Lung (tissue), 12 donors: ENCODE measurements around the gene GJB2. TPM values are rescaled to one million over a fixed set of nuclear protein-coding genes. Genes with fewer than 3 reads are reported as not detected.

Experiments used
- ATAC-seq: fragments of 200-7000 bp; cut with Tn5 transposase; one replicate; pipeline ENCODE4 v1.9.1; 2020; ENCODE audit warnings: moderate number of reproducible peaks; ENCODE audit not compliant: insufficient read depth, low FRiP score
- DNase-seq, 3 donors: peaks; one replicate each; pipeline ENCODE4 v3.0.0-alpha.2; 2013 to 2017
- H3K27ac ChIP-seq, 2 donors: one replicate each; pipeline ENCODE4 v1.5.1; 2013; ENCODE audit warnings: mild to moderate bottlenecking in 2 of 2, moderate library complexity in 2 of 2, control low read depth in 1 of 2, inconsistent platforms in 1 of 2, low read depth in 1 of 2, low read length in 1 of 2
- H3K27me3 ChIP-seq, 3 donors: one replicate each; pipeline ENCODE4 v1.5.1; 2013; ENCODE audit warnings: low read length in 2 of 3; ENCODE audit not compliant: control insufficient read depth in 3 of 3, insufficient read depth in 3 of 3
- H3K36me3 ChIP-seq, 4 donors: one replicate each; pipeline ENCODE4 v1.5.1; 2013; ENCODE audit warnings: low read length in 4 of 4, mild to moderate bottlenecking in 1 of 4, moderate library complexity in 1 of 4; ENCODE audit not compliant: control insufficient read depth in 4 of 4, insufficient read depth in 4 of 4
- H3K4me1 ChIP-seq, 5 donors: one replicate each; pipeline ENCODE4 v1.5.1; 2013; ENCODE audit warnings: low read length in 5 of 5, mild to moderate bottlenecking in 2 of 5, moderate library complexity in 1 of 5; ENCODE audit not compliant: control insufficient read depth in 5 of 5, insufficient read depth in 5 of 5
- H3K4me3 ChIP-seq: one replicate; pipeline ENCODE4 v1.5.1; 2013; ENCODE audit warnings: mild to moderate bottlenecking, control low read depth, moderate library complexity
- H3K9ac ChIP-seq, 2 donors: one replicate each; pipeline ENCODE4 v1.5.1; 2013; ENCODE audit warnings: low read length in 2 of 2, control low read depth in 1 of 2; ENCODE audit not compliant: insufficient read depth in 1 of 2
- H3K9me3 ChIP-seq, 4 donors: one replicate each; pipeline ENCODE4 v1.5.1; 2013; ENCODE audit warnings: low read length in 3 of 4, mild to moderate bottlenecking in 1 of 4, moderate library complexity in 1 of 4; ENCODE audit not compliant: control insufficient read depth in 4 of 4, insufficient read depth in 3 of 4
- CTCF ChIP-seq: IDR thresholded peaks from 2 replicates; pipeline ENCODE4 v1.5.1; 2012; ENCODE audit warnings: mild to moderate bottlenecking; ENCODE audit errors: control extremely low read depth, extremely low read depth
- WGBS, 2 donors: extraction: QIAGEN DNeasy Blood & Tissue Kit; methylation state at CpG; one replicate each; pipeline ENCODE4 v1.1.7; 2013; 5-methylcytosine and 5-hydroxymethylcytosine counted together
- polyA plus RNA-seq, 2 donors: library from polyadenylated mRNA; stranded (reverse); fragments of 200-250 nt; gene quantifications; one replicate each; pipeline ENCODE4 v1.2.1, GENCODE V29; 2013
- total RNA-seq, 2 donors: library from RNA; depleted of rRNA in 1 of 2; stranded (reverse); fragments of >200 nt in 1 of 2; gene quantifications; one replicate each; pipeline ENCODE4 v1.2.1, GENCODE V29; 2014 to 2021
- donor health status: control.
- donor health status: control.
- donor health status: Bipolar disorder and iron deficiency.
- donor health status: healthy.
- donor health status: DM: yes; HTN: yes; CAD: no.

Gene GJB2
- total and polyA plus RNA-seq, 4 donors = 0.71 to 7.2 (median 1.5) TPM

DNA sequence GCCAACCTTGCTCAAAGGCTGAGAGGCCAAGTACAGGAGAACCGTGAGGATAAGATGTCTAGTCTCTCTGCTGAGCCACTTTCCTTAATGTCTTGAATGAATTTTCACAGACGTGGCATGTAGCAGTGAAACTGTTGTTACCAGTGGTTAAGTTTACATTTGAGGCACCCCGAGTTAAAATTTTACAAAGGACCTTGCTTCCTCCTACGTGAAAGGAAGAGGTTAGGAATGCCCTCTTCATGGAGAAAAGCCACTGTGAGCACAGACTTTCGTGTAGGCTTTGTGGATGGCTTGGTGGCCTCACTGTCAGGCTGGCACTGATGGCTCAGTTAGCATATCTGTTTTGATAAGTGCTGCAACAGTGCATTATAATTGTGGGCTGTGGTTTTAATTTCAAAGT is 2.7 kb downstream of the GJB2 start:
- no peaks in the 10 kb centered on the region for H3K36me3 ChIP-seq
- H3K27ac ChIP-seq = no peak overlapping the region
- DNase-seq (no peak), ATAC-seq (no peak)
- H3K4me1 ChIP-seq = peaks cover 0 to 16% (median 12%) of the 10 kb centered on the region in 5 donors
- WGBS, 2 donors = 74 to 79% methylated on average over 5 of the region's 5 CpGs
- no peak for TF ChIP-seq CTCF
- H3K9ac ChIP-seq = no peak overlapping the region
- no peak overlapping the region for H3K4me3 ChIP-seq
- H3K27me3 ChIP-seq = peaks cover 0 to 48% (median 44%) of the 10 kb centered on the region in 3 donors
- H3K9me3 ChIP-seq = no peaks in the 10 kb centered on the region

GRCh38 chr13:20188667-20189553 is 3.8 kb downstream of the GJB2 start:
- Histone ChIP-seq H3K27ac (no peak overlapping the region), H3K9ac (no peak overlapping the region), H3K9me3 (no peaks in the 10 kb centered on the region), H3K36me3 (no peaks in the 10 kb centered on the region), H3K4me1 (peaks cover 0 to 13% (median 9%) of the 10 kb centered on the region in 5 donors), H3K4me3 (no peak overlapping the region), H3K27me3 (peaks cover 2 to 43% (median 32%) of the 10 kb centered on the region in 3 donors)
- no peak for TF ChIP-seq CTCF
- 59 to 76% methylated on average over 28 of the region's 28 CpGs for WGBS, 2 donors
- DNase-seq (no peak), ATAC-seq (no peak)

DNA sequence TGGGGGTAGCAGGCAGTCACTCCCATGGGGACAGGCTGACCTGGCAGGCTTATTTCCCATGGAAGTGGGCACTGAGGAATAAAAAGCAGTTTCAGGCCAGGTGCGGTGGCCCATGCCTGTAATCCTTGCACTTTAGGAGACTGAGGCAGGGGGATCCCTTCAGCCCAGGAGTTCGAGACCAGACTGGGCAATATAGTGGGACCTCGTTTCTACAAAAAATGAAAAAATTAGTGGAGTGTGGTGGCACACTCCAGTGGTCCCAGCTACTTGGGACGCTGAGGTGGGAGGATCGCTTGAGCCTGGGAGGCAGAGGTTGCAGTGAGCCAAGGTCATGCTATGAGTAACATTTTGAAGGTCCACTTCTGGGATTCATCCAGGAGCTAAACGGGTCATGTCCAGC is 6.0 kb downstream of the GJB2 start:
- no peak for TF ChIP-seq CTCF
- no peak overlapping the region for H3K27ac ChIP-seq
- H3K27me3 ChIP-seq = peaks cover 2 to 30% (median 19%) of the 10 kb centered on the region in 3 donors
- no peaks in the 10 kb centered on the region for H3K9me3 ChIP-seq
- H3K4me1 ChIP-seq = peaks cover 0 to 4% (median 1%) of the 10 kb centered on the region in 5 donors
- no peak overlapping the region for H3K9ac ChIP-seq
- WGBS, 2 donors = 72 to 82% methylated on average over 6 of the region's 6 CpGs
- H3K4me3 ChIP-seq = no peak overlapping the region
- H3K36me3 ChIP-seq = no peaks in the 10 kb centered on the region
- ATAC-seq (no peak), DNase-seq (no peak)
